HG03097 (cell line): ENCODE data around the gene PRRG4.
"Not testable (repeated sequence)": the region's sequence is repeated elsewhere in the genome, so short reads cannot be mapped to it uniquely, and the experiment has no call there.

ENCODE experiments used
- ATAC-seq: cut with Tn5 transposase; IDR thresholded peaks from one replicate; pipeline ENCODE4 v1.9.1; 2021; ENCODE audit not compliant: unreplicated experiment, low FRiP score

The PRRG4 gene

DNA sequence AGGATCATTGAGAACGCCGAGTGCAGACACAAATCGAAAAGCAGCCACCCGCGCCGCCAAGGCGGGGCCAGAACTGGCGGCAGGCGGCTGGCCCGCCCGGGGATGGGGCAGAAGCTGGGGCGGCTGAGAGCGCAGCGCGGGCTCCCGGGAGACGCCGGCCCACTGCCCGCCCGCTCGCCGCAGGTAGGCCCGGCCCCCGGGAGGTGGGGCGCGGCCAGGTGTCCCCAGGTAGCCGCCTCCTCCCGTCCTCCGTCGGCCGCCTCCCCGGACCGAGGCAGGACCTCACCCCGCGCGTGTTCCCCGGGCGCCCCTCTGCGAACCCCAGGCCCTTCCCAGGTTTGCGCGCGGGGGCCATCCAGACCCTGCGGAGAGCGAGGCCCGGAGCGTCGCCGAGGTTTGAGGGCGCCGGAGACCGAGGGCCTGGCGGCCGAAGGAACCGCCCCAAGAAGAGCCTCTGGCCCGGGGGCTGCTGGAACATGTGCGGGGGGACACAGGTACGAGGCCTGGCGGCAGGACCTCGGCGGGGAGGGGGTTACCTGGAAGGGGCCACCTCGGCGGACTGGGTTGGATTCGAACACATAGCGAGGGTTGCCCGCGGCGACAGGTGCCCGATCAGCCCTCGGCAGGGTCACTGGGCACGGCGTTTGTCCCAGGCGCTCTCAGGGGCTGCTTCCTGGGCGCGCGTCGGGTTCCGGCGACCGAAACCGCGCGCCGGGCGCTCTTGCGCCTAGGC lies at the start of gene PRRG4:
Gene PRRG4, plus strand, starts transcription at position 248 of the 733 bp plus-strand sequence. CDS start 603 bp downstream, outside the sequence.
- ATAC-seq: peak; percentile 55

DNA sequence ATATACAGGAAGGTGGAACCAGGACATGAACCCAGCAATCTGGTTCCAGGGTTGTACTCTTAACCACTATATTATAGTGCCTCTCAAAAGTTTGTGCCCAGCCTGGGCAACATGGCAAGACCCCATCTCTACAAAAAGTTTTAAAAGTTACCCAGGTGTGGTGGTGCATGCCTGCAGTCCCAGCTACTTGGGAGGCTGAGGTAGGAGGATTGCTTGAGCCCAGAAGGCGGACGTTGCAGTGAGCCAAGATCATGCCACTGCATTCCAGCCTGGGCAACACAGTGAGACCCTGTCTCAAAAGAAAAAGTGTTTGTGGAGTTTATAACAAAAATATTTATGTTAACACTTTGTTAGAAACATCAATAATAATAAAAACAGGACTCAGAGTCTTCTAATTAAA lies 48.9 kb upstream of the PRRG4 start:
- ATAC-seq: not testable (repeated sequence)

- no peak for ATAC-seq
Observed at GRCh38 chr11:32781721-32782120, 48.0 kb upstream of the PRRG4 start.

DNA sequence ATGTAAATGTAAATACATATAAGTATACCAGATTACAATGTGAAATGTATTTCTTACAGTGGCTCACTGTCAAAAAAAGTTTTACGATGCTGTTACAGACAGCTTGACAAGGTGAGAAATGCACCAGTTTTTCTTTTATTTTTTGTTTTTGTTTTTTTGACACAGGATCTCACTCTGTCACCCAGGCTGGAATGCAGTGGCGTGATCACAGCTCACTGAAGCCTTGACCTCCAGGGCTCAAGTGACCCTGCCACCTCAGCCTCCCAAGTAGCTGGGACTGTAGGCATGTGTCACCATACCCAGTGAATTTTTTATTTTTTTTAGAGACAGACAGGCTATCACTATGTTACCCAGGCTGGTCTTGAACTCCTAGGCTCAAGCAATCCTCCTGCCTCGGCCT lies 44.5 kb upstream of the PRRG4 start:
- ATAC-seq: no peak

- ATAC-seq: no peak
Observed at GRCh38 chr11:32786811-32787210, 42.9 kb upstream of the PRRG4 start.

DNA sequence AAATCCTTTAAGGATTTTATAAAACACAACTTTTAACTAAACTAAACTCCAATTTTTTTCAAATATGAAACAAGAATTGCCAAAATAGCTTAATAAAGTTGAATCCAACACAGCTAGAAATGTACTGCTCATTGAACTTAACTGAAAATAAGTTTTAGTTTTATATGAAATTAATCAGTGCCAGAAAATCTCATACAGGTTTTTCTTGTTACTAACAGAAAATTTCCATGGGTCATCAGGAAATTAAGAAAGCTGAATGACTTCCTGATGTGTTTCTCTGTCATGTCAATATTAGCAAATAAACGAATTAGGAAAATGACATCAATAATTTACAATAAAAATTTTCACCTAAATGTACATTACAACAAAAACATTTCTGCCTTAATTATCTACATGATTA lies 38.8 kb upstream of the PRRG4 start:
- no peak for ATAC-seq

DNA sequence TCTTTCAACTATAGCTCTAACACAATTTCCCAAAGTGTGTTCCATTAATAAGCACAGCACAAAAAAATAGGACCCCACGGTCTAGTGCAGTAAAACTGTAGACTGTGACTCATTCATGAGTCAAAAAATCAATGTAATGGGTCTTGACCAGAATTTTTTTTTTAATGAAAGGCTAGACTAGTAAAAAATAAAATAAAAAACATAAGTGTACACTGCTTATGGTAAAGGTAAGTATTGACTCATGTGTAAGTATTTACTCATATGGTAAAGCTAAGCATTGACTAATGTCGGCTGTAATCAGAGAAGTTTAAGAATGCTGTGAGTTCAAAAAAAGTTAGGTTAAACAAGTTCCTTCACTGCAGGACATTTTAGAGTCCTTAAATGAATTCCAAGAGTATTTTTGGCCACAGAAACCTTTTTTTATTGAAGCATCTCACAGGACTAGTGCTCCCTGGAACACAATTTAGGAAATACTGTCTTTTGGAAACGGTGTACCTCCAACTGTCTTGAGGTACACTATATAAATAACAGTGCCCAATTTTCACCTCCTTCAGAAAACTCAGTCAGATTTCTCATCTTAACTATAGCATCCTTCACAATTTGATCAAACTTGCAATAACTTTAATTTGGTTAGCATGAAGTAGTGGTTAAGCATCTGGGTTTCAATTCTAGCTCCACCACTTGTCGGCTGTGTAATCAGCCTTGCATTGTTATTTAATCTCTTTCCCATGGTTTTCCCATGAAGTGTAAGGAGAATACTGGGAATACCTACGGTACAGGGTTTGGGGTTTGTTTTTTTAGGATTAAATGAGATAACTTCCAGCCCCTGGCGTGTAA lies 37.4 kb upstream of the PRRG4 start:
- no peak for ATAC-seq

DNA sequence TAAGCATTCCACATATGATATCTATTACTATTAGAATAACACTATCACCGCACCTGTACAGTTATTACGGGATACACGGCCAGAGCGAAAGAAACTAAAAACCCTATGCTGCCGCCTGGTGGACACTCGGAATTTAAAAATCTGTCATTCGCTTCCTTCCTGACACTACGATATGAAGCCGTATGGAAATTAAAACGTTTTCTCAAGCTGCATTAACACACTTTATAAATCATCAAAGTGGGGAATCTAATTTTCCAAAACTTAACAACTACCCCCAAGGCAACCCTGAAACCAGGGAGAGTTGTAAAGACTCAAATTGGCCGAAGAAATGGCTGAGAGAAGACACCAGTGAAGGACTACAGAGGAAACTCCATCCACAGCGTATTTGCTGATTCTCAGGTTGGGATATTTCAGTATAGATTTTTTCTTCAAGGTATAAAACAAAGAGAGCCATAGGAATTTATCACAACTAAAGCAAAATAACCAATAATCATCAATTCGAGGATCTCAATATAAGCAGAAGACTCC lies 36.7 kb upstream of the PRRG4 start:
- ATAC-seq: peak; percentile 66

- no peak for ATAC-seq
Observed at GRCh38 chr11:32794439-32794838, 35.3 kb upstream of the PRRG4 start, which contains the start of gene CCDC73. Gene CCDC73, minus strand, starts transcription at chr11:32794662. Its CDS starts 34,419 bp downstream, at chr11:32760243.

DNA sequence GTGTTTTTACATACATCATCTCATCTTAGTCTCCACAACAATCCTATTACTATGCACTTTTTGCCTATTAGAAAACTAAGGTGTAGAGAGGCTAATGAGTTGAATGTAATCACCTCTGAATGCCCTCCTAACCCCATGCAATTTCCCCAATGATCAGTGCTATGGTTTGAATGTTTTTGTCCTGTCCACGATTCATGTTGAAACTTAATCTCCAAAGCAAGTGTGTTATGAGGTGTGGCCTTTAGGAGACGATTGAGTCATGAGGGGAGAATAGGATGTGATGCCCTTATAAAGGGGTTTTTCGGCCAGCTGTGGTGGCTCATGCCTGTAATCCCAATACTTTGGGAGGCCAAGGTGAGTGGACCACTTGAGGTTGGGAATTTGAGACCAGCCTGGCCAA lies 33.3 kb upstream of the PRRG4 start:
- ATAC-seq: no peak

GRCh38 chr11:32809313-32809712 lies 20.4 kb upstream of the PRRG4 start:
- peak; percentile 87 for ATAC-seq

DNA sequence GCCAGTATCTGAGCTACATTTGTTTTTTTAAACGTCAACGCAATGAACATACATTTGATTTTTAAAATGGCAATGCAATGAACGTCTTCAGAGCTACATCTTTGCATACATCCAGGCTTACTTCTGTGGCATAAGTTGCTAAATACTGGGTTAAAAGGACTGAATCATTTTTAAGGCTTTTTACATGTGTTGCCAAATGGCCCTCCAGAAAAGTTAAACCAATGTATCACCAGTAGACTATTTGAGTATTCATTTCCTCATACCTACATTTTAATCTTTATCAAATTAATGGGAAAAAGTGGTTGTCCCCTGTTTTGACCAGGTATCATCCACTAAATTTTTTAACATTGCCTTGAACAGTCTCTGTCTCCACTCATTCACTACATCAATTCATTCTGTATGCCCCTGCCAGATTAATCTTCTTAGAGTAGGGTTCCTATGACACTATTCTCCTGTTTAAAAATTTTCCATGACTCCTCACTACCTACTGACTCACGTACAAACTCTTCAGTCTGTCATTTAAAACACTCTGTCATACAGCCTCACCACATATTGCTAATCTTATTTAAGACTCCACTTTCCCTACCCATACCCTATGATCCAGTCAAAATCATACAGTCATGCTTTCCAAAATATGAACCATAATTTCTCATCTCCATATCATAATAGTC lies 12.4 kb upstream of the PRRG4 start:
- no peak for ATAC-seq

GRCh38 chr11:32817852-32818183 lies 11.9 kb upstream of the PRRG4 start:
- ATAC-seq: no peak

DNA sequence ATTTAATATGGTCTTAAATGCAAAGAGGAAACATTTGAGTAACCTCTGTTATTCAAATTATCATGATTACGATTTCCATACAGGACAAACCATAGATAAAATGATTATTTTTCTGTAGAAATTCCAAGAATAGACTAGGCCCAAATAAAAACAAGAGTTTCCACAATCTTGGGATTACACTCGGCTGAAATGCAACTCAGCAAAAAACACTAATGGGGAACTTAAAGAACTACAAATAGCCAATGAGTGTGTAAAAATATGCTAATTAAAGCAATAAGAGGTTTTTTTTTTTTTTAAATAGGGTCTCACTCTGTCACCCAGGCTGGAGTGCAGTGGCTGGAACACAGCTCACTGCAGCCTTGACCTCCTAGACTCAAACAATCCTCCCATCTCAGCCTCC lies 10.5 kb upstream of the PRRG4 start:
- no peak for ATAC-seq

- ATAC-seq: no peak
Observed at GRCh38 chr11:32820497-32820896, 9.2 kb upstream of the PRRG4 start.

- no peak for ATAC-seq
Observed at GRCh38 chr11:32821517-32821916, 8.2 kb upstream of the PRRG4 start.

DNA sequence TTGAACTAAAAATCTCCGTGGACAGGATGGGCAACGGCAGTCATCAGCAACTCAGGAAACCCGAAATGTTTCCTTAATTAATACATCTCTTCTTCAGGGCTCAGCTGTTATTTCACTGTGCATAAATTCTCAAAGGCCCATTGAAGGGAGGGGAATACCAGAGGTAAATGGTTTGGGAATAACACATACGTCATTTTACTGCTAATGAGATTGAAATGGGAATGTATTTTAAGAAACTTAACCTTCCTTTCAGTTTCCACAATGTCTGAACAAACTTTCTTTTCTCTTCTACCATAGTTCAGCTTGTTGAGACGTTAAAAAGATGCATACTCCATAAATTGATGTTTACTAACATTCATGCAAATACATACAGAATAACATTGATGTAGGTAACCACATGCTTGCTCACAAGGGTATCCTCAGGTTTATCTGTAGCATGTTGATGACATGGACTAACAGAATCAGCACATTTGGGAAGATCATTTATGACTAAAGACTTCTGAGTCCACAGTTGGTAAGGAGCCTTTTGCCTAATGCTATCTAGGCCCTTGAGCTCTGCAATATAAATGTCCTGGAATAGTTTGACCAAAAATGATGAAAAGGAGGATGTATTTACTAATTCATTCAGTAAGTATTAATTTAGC lies 7.7 kb upstream of the PRRG4 start:
- ATAC-seq: no peak

DNA sequence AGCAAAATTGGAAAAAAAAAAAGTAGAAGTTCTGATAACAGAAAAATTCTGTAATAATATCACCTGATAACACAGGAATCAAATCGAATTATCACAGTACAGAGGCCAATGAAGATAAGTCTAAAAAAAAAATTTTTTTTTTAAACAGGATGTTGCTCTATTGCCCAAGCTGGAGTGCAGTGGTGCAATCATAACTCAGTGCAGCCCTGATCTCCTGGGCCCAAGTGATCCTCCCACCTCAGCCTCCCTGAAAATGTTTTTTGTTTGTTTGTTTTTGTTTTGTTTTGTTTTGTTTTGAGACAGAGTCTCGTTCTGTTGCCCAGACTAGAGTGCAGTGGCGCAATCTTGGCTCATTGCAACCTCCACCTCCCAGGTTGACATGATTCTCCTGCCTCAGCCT lies 6.1 kb upstream of the PRRG4 start:
- ATAC-seq: not testable (repeated sequence)

DNA sequence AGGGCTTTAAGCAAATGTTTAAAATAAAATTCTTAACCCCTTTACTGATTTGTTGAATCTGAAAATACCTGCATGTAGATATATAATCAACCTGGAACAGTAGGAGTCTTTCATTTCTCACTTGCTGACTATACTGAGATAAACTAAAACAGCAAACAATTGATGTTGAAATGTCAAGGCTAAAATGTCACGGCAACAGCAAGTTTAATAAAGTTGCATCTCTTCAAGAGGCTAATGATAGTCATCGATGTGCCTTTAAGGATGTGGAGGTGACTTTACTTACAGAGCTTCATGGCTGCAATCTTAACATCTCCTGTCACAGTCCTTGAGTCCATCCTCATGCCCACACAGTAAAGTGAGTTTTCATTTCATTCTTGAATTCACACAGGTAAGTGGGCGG lies 3.6 kb upstream of the PRRG4 start:
- no peak for ATAC-seq

DNA sequence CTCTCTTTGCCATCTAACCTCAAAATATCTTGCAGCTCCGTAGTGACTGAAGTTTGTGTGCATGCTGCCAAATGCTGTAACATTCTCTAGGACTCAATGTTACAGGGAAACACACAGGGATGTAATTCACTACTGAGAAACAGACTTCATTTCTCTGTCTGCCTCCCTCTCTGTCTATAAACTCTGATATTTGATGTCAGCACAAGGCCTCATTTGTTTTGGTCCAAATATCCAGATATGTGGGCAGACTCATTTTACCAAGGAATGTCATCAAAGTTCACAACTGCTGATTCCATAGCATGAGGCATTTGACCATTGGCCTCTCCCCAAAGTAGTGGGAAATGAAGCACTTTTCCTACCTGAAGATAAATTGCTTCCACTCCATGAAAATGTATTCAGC lies 2.5 kb upstream of the PRRG4 start:
- no peak for ATAC-seq
